Neuronal stem cell (in vitro differentiated cells): Measurements from ENCODE around the gene COL11A1.

ENCODE experiments used
- DNase-seq: peaks from one replicate; pipeline ENCODE4 v3.0.0-alpha.2; 2013; ENCODE audit warnings: low spot score
- H2AFZ ChIP-seq: one replicate; pipeline ENCODE4 v1.6.1; 2013; ENCODE audit warnings: mild to moderate bottlenecking, low read length, inconsistent platforms
- H2AK5ac ChIP-seq: 2 replicates; pipeline ENCODE4 v1.6.1; 2013; ENCODE audit warnings: low read depth, mild to moderate bottlenecking, inconsistent platforms, low read length, moderate library complexity, mixed read lengths
- H2BK120ac ChIP-seq: 2 replicates; pipeline ENCODE4 v1.6.1; 2013; ENCODE audit warnings: low read depth, mild to moderate bottlenecking, inconsistent platforms, low read length, moderate library complexity, mixed read lengths
- H2BK12ac ChIP-seq: one replicate; pipeline ENCODE4 v1.6.1; 2013; ENCODE audit warnings: low read length, inconsistent platforms
- H2BK15ac ChIP-seq: 2 replicates; pipeline ENCODE4 v1.6.1; 2013; ENCODE audit warnings: mild to moderate bottlenecking, low read length, inconsistent platforms, mixed read lengths
- H2BK5ac ChIP-seq: one replicate; pipeline ENCODE4 v1.6.1; 2013; ENCODE audit warnings: inconsistent platforms, mild to moderate bottlenecking, low read length, moderate library complexity
- H3K14ac ChIP-seq: one replicate; pipeline ENCODE4 v1.6.1; 2013; ENCODE audit warnings: low read length, inconsistent platforms
- H3K18ac ChIP-seq: 2 replicates; pipeline ENCODE4 v1.6.1; 2013; ENCODE audit warnings: low read length, inconsistent platforms
- H3K23ac ChIP-seq: 2 replicates; pipeline ENCODE4 v1.6.1; 2013; ENCODE audit warnings: low read depth, mild to moderate bottlenecking, mixed read lengths, low read length, inconsistent platforms; ENCODE audit not compliant: poor library complexity
- H3K27ac ChIP-seq: replicated peaks from 3 replicates; pipeline ENCODE4 v1.5.1; 2013; ENCODE audit warnings: low read length, inconsistent platforms
- H3K27me3 ChIP-seq, 3 experiments: 2 replicates each; pipeline ENCODE4 v1.6.1; 2013; ENCODE audit warnings: low read length in 3 of 3, mild to moderate bottlenecking in 2 of 3, inconsistent platforms in 1 of 3, low read depth in 1 of 3, mixed read lengths in 1 of 3, moderate library complexity in 1 of 3; ENCODE audit not compliant: control insufficient read depth in 3 of 3, insufficient read depth in 3 of 3
- H3K36me3 ChIP-seq, 2 donors: replicated peaks in 1 of 2; 2 replicates each; pipeline ENCODE4 v1.6.1; 2013; ENCODE audit warnings: low read length in 2 of 2; ENCODE audit not compliant: control insufficient read depth in 2 of 2, insufficient read depth in 2 of 2
- H3K4ac ChIP-seq: 2 replicates; pipeline ENCODE4 v1.6.1; 2013; ENCODE audit warnings: inconsistent platforms, mild to moderate bottlenecking, low read length, moderate library complexity
- H3K4me1 ChIP-seq, 2 donors: 1 replicate in 1 of 2; 2 replicates in 1 of 2; pipeline ENCODE4 v1.6.1; 2013; ENCODE audit warnings: low read length in 2 of 2, low read depth in 1 of 2; ENCODE audit not compliant: control insufficient read depth in 2 of 2, insufficient read depth in 1 of 2
- H3K4me2 ChIP-seq: one replicate; pipeline ENCODE4 v1.6.1; 2013; ENCODE audit warnings: mild to moderate bottlenecking, low read length, inconsistent platforms; ENCODE audit not compliant: insufficient read depth, poor library complexity, severe bottlenecking
- H3K4me3 ChIP-seq, 2 donors: 2 replicates each; pipeline ENCODE4 v1.5.1; 2013; ENCODE audit warnings: low read length in 2 of 2, mild to moderate bottlenecking in 2 of 2, inconsistent platforms in 1 of 2, moderate library complexity in 1 of 2
- H3K79me1 ChIP-seq: one replicate; pipeline ENCODE4 v1.6.1; 2013; ENCODE audit warnings: low read depth, mild to moderate bottlenecking, inconsistent platforms, low read length, moderate library complexity
- H3K9ac ChIP-seq: one replicate; pipeline ENCODE4 v1.6.1; 2013; ENCODE audit warnings: mild to moderate bottlenecking, low read depth, low read length, inconsistent platforms; ENCODE audit not compliant: poor library complexity
- H3K9me3 ChIP-seq, 2 donors: replicated peaks in 1 of 2; 2 replicates each; pipeline versions ENCODE3 to v1.6.1; 2013; ENCODE audit warnings: low read length in 2 of 2, mild to moderate bottlenecking in 2 of 2, inconsistent platforms in 1 of 2, low read depth in 1 of 2, mixed read lengths in 1 of 2, moderate library complexity in 1 of 2; ENCODE audit not compliant: control insufficient read depth in 2 of 2, insufficient read depth in 1 of 2
- H4K8ac ChIP-seq: one replicate; pipeline ENCODE4 v1.6.1; 2013; ENCODE audit warnings: low read depth, mild to moderate bottlenecking, inconsistent platforms, low read length, moderate library complexity
- H4K91ac ChIP-seq: one replicate; pipeline ENCODE4 v1.6.1; 2013; ENCODE audit warnings: low read length, low read depth, mild to moderate bottlenecking, inconsistent platforms; ENCODE audit not compliant: poor library complexity
- WGBS, 2 donors: extraction: QIAGEN DNeasy Blood & Tissue Kit; methylation state at CpG; one replicate each; pipeline ENCODE4 v1.1.7; 2013; ENCODE audit warnings: missing lambda C conversion rate in 2 of 2, mixed read lengths in 1 of 2; ENCODE audit not compliant: insufficient read length in 2 of 2, insufficient replicate concordance in 1 of 2; ENCODE audit errors: extremely low coverage in 2 of 2; 5-methylcytosine and 5-hydroxymethylcytosine counted together

COL11A1 gene

DNA sequence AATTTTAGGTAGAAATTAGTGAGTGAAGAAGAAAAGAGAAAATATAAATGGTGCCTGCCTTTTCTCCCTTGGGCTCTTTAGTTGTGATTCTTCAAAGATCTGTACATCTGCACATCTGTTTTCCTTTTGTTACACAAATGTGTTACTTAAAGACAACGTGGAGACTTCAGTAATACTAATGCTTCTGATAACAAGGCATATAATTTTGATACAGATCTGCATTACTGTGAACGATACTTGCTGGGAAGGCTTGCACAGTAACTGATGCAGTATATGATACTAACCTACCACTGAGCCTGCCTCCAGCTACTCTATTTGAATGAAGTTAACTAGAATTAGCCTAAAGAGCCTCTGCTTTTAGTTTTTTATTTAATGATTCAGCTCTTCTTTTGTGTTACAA is 244.6 kb downstream of the COL11A1 start:
- H2BK5ac ChIP-seq: no peak overlapping the region
- no peaks in the 10 kb centered on the region for H3K27me3 ChIP-seq
- no peak overlapping the region for H3K4me2 ChIP-seq
- H3K9me3 ChIP-seq: no peaks in the 10 kb centered on the region
- no peak overlapping the region for H3K18ac ChIP-seq
- no peak overlapping the region for H3K9ac ChIP-seq
- no peaks in the 10 kb centered on the region for H3K36me3 ChIP-seq
- no peaks in the 10 kb centered on the region for H3K4me1 ChIP-seq
- no CpG with 5 or more reads among the region's 2 CpGs for WGBS, 2 donors
- no peaks in the 10 kb centered on the region for H3K79me1 ChIP-seq
- no peak overlapping the region for H2BK12ac ChIP-seq
- no peak overlapping the region for H3K14ac ChIP-seq
- H3K27ac ChIP-seq: no peak overlapping the region
- no peak overlapping the region for H2BK120ac ChIP-seq
- H3K23ac ChIP-seq: no peak overlapping the region
- no peak overlapping the region for H2BK15ac ChIP-seq
- no peak overlapping the region for H4K91ac ChIP-seq
- DNase-seq: no peak
- no peak overlapping the region for H3K4me3 ChIP-seq
- no peak overlapping the region for H4K8ac ChIP-seq
- H2AFZ ChIP-seq: no peak overlapping the region
- H3K4ac ChIP-seq: no peak overlapping the region
- no peak overlapping the region for H2AK5ac ChIP-seq

DNA sequence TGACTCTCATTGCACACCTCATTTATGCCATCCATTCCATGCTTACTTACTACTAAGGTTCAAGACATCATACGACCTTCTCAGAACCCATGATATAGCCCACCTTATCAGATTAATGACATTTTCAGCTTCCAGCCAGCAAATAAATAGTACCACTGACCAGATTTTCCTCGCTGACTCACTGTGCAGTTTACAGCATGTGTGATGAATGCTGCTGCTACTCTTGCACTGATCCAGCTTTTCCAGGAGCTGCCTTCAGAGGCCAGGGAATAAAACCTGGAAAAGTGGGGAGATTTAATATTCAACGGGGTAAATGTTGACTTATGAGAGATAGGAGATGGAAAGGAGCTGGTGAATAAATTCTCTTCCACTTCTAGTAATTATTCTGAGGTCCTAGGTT is 247.1 kb downstream of the COL11A1 start:
- Histone ChIP-seq H2BK12ac (no peak overlapping the region), H2AFZ (no peak overlapping the region), H3K23ac (no peak overlapping the region), H3K18ac (no peak overlapping the region), H2AK5ac (no peak overlapping the region), H2BK15ac (no peak overlapping the region), H3K4me2 (no peak overlapping the region), H3K9me3 (peaks cover 0 to 1% of the 10 kb centered on the region in 2 donors), H3K14ac (no peak overlapping the region), H3K79me1 (no peaks in the 10 kb centered on the region), H3K27me3 (no peaks in the 10 kb centered on the region), H4K8ac (no peak overlapping the region), H3K36me3 (no peaks in the 10 kb centered on the region), H3K4me1 (no peaks in the 10 kb centered on the region), H4K91ac (no peak overlapping the region), H2BK5ac (no peak overlapping the region), H3K4me3 (no peak overlapping the region), H3K9ac (no peak overlapping the region), H2BK120ac (no peak overlapping the region), H3K4ac (no peak overlapping the region), H3K27ac (no peak overlapping the region)
- no CpG with 5 or more reads among the region's 3 CpGs for WGBS, 2 donors
- DNase-seq: no peak

DNA sequence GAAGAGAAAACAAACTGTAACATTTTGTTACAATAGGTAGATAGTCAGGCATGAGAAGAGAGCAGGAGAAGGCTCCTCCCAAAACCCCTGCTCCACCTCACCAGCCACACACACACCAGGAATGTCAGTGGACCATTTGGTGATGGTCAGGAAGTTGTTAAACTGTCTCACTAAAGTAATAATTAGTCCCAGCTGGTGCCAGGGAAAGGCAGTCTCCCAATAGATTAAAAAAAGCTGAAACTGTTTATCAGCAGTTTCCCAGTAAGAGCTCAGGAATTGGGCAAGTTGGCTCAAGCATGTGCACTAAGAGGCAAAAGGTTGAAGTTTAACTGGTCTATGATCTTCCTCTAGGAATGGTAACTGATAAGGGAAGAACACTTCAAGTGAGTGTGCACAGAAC is 249.6 kb downstream of the COL11A1 start:
- no peak overlapping the region for H2AK5ac ChIP-seq
- no peak overlapping the region for H2BK120ac ChIP-seq
- DNase-seq: no peak
- no peaks in the 10 kb centered on the region for H3K27me3 ChIP-seq
- no peak overlapping the region for H2BK12ac ChIP-seq
- H3K36me3 ChIP-seq: no peaks in the 10 kb centered on the region
- no peak overlapping the region for H3K4me2 ChIP-seq
- H4K8ac ChIP-seq: no peak overlapping the region
- H3K4me1 ChIP-seq: no peaks in the 10 kb centered on the region
- no peak overlapping the region for H3K27ac ChIP-seq
- no peak overlapping the region for H3K4ac ChIP-seq
- H3K9me3 ChIP-seq: peaks cover 0 to 1% of the 10 kb centered on the region in 2 donors
- H3K79me1 ChIP-seq: no peaks in the 10 kb centered on the region
- H2AFZ ChIP-seq: no peak overlapping the region
- H2BK15ac ChIP-seq: no peak overlapping the region
- no peak overlapping the region for H2BK5ac ChIP-seq
- no peak overlapping the region for H3K18ac ChIP-seq
- no peak overlapping the region for H3K9ac ChIP-seq
- H3K23ac ChIP-seq: no peak overlapping the region
- no peak overlapping the region for H4K91ac ChIP-seq
- no peak overlapping the region for H3K14ac ChIP-seq
- no peak overlapping the region for H3K4me3 ChIP-seq

DNA sequence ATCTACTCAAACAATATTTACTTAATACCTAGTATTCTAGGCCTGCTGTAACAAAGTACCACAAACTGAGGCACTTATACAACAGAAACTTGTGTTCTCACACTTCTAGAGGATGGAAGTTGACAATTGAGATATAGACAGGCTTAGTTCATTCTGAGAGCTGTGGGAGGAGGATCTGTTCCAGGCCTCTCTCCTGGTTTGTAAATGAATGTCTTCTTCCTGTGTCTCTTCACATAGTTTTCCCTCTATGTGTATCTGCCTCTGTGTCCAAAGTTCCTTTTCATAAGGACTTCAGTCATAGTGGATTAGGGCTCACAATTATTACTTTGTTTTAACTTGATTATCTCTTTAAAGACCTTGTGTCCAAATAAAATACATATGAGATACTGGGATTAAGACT is 251.1 kb downstream of the COL11A1 start:
- H3K23ac ChIP-seq: no peak overlapping the region

More for the DNA sequence above, 251.1 kb downstream of the COL11A1 start:
- Histone ChIP-seq H2BK5ac (no peak overlapping the region), H3K27me3 (no peaks in the 10 kb centered on the region), H2AK5ac (no peak overlapping the region), H3K27ac (no peak overlapping the region), H3K4me2 (no peak overlapping the region), H3K18ac (no peak overlapping the region), H4K91ac (no peak overlapping the region), H2BK12ac (no peak overlapping the region), H2BK15ac (no peak overlapping the region), H3K36me3 (no peaks in the 10 kb centered on the region), H3K4ac (no peak overlapping the region), H4K8ac (no peak overlapping the region), H3K4me3 (no peak overlapping the region), H2BK120ac (no peak overlapping the region), H3K79me1 (no peaks in the 10 kb centered on the region), H3K9ac (no peak overlapping the region), H3K4me1 (no peaks in the 10 kb centered on the region), H3K14ac (no peak overlapping the region), H3K9me3 (peaks cover 0 to 1% of the 10 kb centered on the region in 2 donors), H2AFZ (no peak overlapping the region)
- no peak for DNase-seq
